GM18502 (cell line): ENCODE results near the gene RPS6KA2.
"Not testable (repeated sequence)": the region's sequence is repeated elsewhere in the genome, so short reads cannot be mapped to it uniquely, and the experiment has no call there.

Experiments used
- ATAC-seq: cut with Tn5 transposase; IDR thresholded peaks from one replicate; pipeline ENCODE4 v1.9.1; 2021; ENCODE audit warnings: mild to moderate bottlenecking; ENCODE audit not compliant: unreplicated experiment, poor library complexity

The RPS6KA2 gene

DNA sequence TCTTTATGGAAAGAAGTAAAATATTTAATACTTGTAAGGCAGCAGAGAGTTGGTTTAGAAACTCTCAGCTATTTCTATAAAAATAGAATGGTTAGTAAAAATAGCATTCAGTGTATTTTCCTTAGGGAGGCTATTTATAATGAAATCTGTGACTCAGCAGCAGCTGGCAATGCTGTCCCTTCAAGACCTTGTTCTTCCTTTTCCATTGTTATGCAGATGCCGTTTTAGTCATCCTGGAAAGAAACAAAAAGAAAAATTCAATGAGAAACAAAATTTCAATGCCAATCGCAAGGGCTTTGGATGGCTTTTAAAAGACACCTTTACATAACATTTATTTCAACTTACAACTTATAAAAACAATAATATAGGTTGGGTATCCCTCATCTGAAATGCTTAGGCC lies 261.8 kb downstream of the RPS6KA2 start:
- ATAC-seq: no peak

DNA sequence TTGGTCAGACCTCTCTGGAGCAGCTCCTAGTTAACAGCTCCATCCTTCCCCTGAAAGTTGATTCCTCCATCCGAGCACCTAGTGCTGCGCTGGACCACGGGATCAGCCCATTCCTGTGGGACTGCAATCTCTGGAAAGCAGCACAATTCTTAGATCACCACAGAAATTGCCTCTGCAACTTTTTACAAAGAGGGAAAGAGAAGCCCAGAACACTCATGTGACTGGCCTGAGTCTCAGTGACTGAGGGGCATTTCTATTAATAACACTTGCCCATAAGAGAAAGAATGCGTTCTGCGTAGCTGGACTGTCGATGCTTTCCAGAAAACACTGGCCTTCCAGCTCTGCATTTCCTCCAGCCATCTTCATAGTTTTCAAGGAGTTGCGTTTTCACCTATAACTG lies 262.6 kb downstream of the RPS6KA2 start:
- no peak for ATAC-seq

DNA sequence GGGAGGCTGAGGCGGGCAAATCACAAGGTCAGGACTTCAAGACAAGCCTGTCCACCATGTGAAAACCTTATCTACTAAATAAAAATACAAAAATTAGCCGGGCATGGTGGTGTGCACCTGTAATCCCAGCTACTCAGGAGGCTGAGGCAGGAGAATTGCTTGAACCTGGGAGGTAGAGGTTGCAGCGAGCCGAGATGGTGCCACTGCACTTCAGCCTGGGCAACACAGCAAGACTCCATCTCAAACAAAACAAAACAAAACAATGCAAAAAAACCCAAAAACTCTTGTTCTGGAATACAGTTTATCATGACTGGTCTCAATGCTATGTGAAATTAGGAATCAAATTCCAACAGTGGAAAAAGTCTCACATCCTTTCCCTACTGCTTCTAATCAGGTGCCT lies 264.6 kb downstream of the RPS6KA2 start:
- ATAC-seq: not testable (repeated sequence)

- ATAC-seq: no peak
Observed at GRCh38 chr6:166361077-166361429, 266.0 kb downstream of the RPS6KA2 start.

GRCh38 chr6:166360243-166361076 lies 266.6 kb downstream of the RPS6KA2 start:
- no peak for ATAC-seq
